ENCODE data around the gene ATRNL1. TPM values are rescaled to one million over a fixed set of nuclear protein-coding genes. Genes with fewer than 3 reads are reported as not detected.
A peak's percentile ranks its signal among the peaks of the same experiment; 100 is the strongest.

Gene ATRNL1
- polyA plus RNA-seq, 1 experiment = 0.20 TPM

- H3K4me3 ChIP-seq (ENCODE audit: low read depth, low read length) = no peak overlapping the region
- DNase-seq (ENCODE audit: low read depth, low spot score) = no peak
- ChIA-PET POLR2A (no interaction called here), CTCF (interaction anchor here (2.0 kb wide), 1 partner anchor 260 kb away, joined by 8 read pairs; no protein-coding TSS in a partner anchor)
- H3K27me3 ChIP-seq (ENCODE audit: control insufficient read depth, insufficient read depth, low read length) = no peaks in the 10 kb centered on the region
- TF ChIP-seq CTCF (IDR thresholded peaks at IDR 0.05; ENCODE audit: low read depth, low read length) = no peak
- no peak overlapping the region for H3K27ac ChIP-seq (ENCODE audit: low read depth, low read length)
- H3K9me3 ChIP-seq (ENCODE audit: control insufficient read depth, insufficient read depth, low read length) = no peaks in the 10 kb centered on the region
Measured at GRCh38 chr10:115136616-115137015, 43.5 kb downstream of the ATRNL1 start.

- H3K4me3 ChIP-seq (ENCODE audit: low read depth, low read length) = no peak overlapping the region
- no peak for DNase-seq (ENCODE audit: low read depth, low spot score)
- POLR2A ChIA-PET = no interaction called here
- H3K9me3 ChIP-seq (ENCODE audit: control insufficient read depth, insufficient read depth, low read length) = no peaks in the 10 kb centered on the region
- H3K27me3 ChIP-seq (ENCODE audit: control insufficient read depth, insufficient read depth, low read length) = no peaks in the 10 kb centered on the region
- peak; percentile 40; the same call in 1 of the 2 replicates for TF ChIP-seq CTCF (IDR thresholded peaks at IDR 0.05; ENCODE audit: low read depth, low read length)
- CTCF ChIA-PET = interaction anchor here (1.0 to 1.1 kb wide), 2 partner anchors 13 to 19 kb away, joined by 3 to 4 read pairs; no protein-coding TSS in a partner anchor
- no peak overlapping the region for H3K27ac ChIP-seq (ENCODE audit: low read depth, low read length)
Measured at GRCh38 chr10:115141254-115141653, 48.1 kb downstream of the ATRNL1 start.

GRCh38 chr10:115157357-115157756 is 64.2 kb downstream of the ATRNL1 start:
- Histone ChIP-seq H3K27ac (ENCODE audit: low read depth, low read length) (no peak overlapping the region), H3K4me3 (ENCODE audit: low read depth, low read length) (no peak overlapping the region), H3K27me3 (ENCODE audit: control insufficient read depth, insufficient read depth, low read length) (no peaks in the 10 kb centered on the region), H3K9me3 (ENCODE audit: control insufficient read depth, insufficient read depth, low read length) (no peaks in the 10 kb centered on the region)
- TF ChIP-seq CTCF (IDR thresholded peaks at IDR 0.05; ENCODE audit: low read depth, low read length) = no peak
- DNase-seq (ENCODE audit: low read depth, low spot score) = no peak
- POLR2A ChIA-PET = no interaction called here
- CTCF ChIA-PET = interaction anchor here (1.4 kb wide), 1 partner anchor 15 kb away, joined by 6 read pairs; no protein-coding TSS in a partner anchor

- CTCF ChIA-PET = interaction anchor here (1.2 kb wide), 1 partner anchor 8 kb away, joined by 3 read pairs; no protein-coding TSS in a partner anchor
Measured at GRCh38 chr10:115163129-115163528, 70.0 kb downstream of the ATRNL1 start.

GRCh38 chr10:115164220-115164619 is 71.1 kb downstream of the ATRNL1 start:
- no peaks in the 10 kb centered on the region for H3K9me3 ChIP-seq (ENCODE audit: control insufficient read depth, insufficient read depth, low read length)
- no peak for TF ChIP-seq CTCF (IDR thresholded peaks at IDR 0.05; ENCODE audit: low read depth, low read length)
- H3K27ac ChIP-seq (ENCODE audit: low read depth, low read length) = no peak overlapping the region
- DNase-seq (ENCODE audit: low read depth, low spot score) = no peak
- ChIA-PET POLR2A (no interaction called here), CTCF (no interaction called here)
- H3K4me3 ChIP-seq (ENCODE audit: low read depth, low read length) = no peak overlapping the region
- H3K27me3 ChIP-seq (ENCODE audit: control insufficient read depth, insufficient read depth, low read length) = no peaks in the 10 kb centered on the region

More at GRCh38 chr10:115163129-115163528, 70.0 kb downstream of the ATRNL1 start:
- Histone ChIP-seq H3K4me3 (ENCODE audit: low read depth, low read length) (no peak overlapping the region), H3K27me3 (ENCODE audit: control insufficient read depth, insufficient read depth, low read length) (no peaks in the 10 kb centered on the region), H3K27ac (ENCODE audit: low read depth, low read length) (no peak overlapping the region), H3K9me3 (ENCODE audit: control insufficient read depth, insufficient read depth, low read length) (no peaks in the 10 kb centered on the region)
- DNase-seq (ENCODE audit: low read depth, low spot score) = no peak
- POLR2A ChIA-PET = no interaction called here
- TF ChIP-seq CTCF (IDR thresholded peaks at IDR 0.05; ENCODE audit: low read depth, low read length) = no peak

All from AG04450 (cell line).